IPS DF 6.9 (cell line): ENCODE data around the gene FABP1.

Experiments used
- DNase-seq: peaks from one replicate; pipeline ENCODE4 v3.0.0-alpha.2; 2013; ENCODE audit warnings: low read depth, low spot score
- H3K27ac ChIP-seq: one replicate; pipeline ENCODE4 v1.5.1; 2013; ENCODE audit warnings: low read length, control low read depth
- H3K27me3 ChIP-seq: 2 replicates; pipeline ENCODE4 v1.6.1; 2013; ENCODE audit warnings: mild to moderate bottlenecking, low read length; ENCODE audit not compliant: control insufficient read depth, insufficient read depth
- H3K36me3 ChIP-seq: 2 replicates; pipeline ENCODE4 v1.6.1; 2013; ENCODE audit warnings: low read length; ENCODE audit not compliant: control insufficient read depth, insufficient read depth
- H3K4me1 ChIP-seq: 2 replicates; pipeline ENCODE4 v1.6.1; 2013; ENCODE audit warnings: low read length; ENCODE audit not compliant: control insufficient read depth, insufficient read depth
- H3K4me3 ChIP-seq: 2 replicates; pipeline ENCODE4 v1.5.1; 2013; ENCODE audit warnings: mild to moderate bottlenecking, low read length
- H3K9me3 ChIP-seq: 2 replicates; pipeline ENCODE4 v1.6.1; 2013; ENCODE audit warnings: low read length, inconsistent platforms; ENCODE audit not compliant: control insufficient read depth, insufficient read depth
- WGBS: extraction: QIAGEN DNeasy Blood & Tissue Kit; methylation state at CpG from one replicate; pipeline ENCODE4 v1.1.7; 2013; ENCODE audit warnings: mixed read lengths, missing lambda C conversion rate; ENCODE audit not compliant: insufficient read length, insufficient coverage; 5-methylcytosine and 5-hydroxymethylcytosine counted together

FABP1 gene

GRCh38 chr2:88137833-88138232 lies 10.0 kb upstream of the FABP1 start:
- H3K4me1 ChIP-seq: no peaks in the 10 kb centered on the region
- H3K27ac ChIP-seq: no peak overlapping the region
- H3K36me3 ChIP-seq: no peaks in the 10 kb centered on the region
- no peaks in the 10 kb centered on the region for H3K9me3 ChIP-seq
- no peak for DNase-seq
- no peak overlapping the region for H3K4me3 ChIP-seq
- no peaks in the 10 kb centered on the region for H3K27me3 ChIP-seq
- no CpG with 5 or more reads among the region's 4 CpGs for WGBS

- no CpG with 5 or more reads among the region's 4 CpGs for WGBS
- no peak for DNase-seq
- Histone ChIP-seq H3K27me3 (no peaks in the 10 kb centered on the region), H3K4me3 (no peak overlapping the region), H3K4me1 (no peaks in the 10 kb centered on the region), H3K9me3 (no peaks in the 10 kb centered on the region), H3K27ac (no peak overlapping the region), H3K36me3 (no peaks in the 10 kb centered on the region)
Measured at GRCh38 chr2:88136817-88137216, 9.0 kb upstream of the FABP1 start.

GRCh38 chr2:88133875-88134274 lies 6.0 kb upstream of the FABP1 start:
- no peak for DNase-seq
- Histone ChIP-seq H3K4me3 (no peak overlapping the region), H3K27me3 (no peaks in the 10 kb centered on the region), H3K9me3 (no peaks in the 10 kb centered on the region), H3K4me1 (no peaks in the 10 kb centered on the region), H3K36me3 (no peaks in the 10 kb centered on the region), H3K27ac (no peak overlapping the region)
- WGBS: no CpG with 5 or more reads among the region's 3 CpGs

GRCh38 chr2:88131999-88132368 lies 4.1 kb upstream of the FABP1 start:
- no peaks in the 10 kb centered on the region for H3K4me1 ChIP-seq

GRCh38 chr2:88131201-88131998 lies 3.5 kb upstream of the FABP1 start:
- Histone ChIP-seq H3K27me3 (no peaks in the 10 kb centered on the region), H3K4me3 (no peak overlapping the region), H3K4me1 (no peaks in the 10 kb centered on the region; the same call in 1 of the 2 replicates), H3K36me3 (no peaks in the 10 kb centered on the region), H3K27ac (no peak overlapping the region), H3K9me3 (no peaks in the 10 kb centered on the region)
- no CpG with 5 or more reads among the region's 9 CpGs for WGBS
- DNase-seq: no peak

More at GRCh38 chr2:88131999-88132368, 4.1 kb upstream of the FABP1 start:
- no CpG with 5 or more reads among the region's 3 CpGs for WGBS
- Histone ChIP-seq H3K36me3 (no peaks in the 10 kb centered on the region), H3K27me3 (no peaks in the 10 kb centered on the region), H3K9me3 (no peaks in the 10 kb centered on the region), H3K27ac (no peak overlapping the region), H3K4me3 (no peak overlapping the region)
- no peak for DNase-seq

GRCh38 chr2:88129313-88129959 lies 1.6 kb upstream of the FABP1 start:
- no peaks in the 10 kb centered on the region for H3K36me3 ChIP-seq
- H3K4me3 ChIP-seq: no peak overlapping the region
- H3K9me3 ChIP-seq: no peaks in the 10 kb centered on the region
- no peaks in the 10 kb centered on the region; the same call in 1 of the 2 replicates for H3K4me1 ChIP-seq
- H3K27me3 ChIP-seq: no peaks in the 10 kb centered on the region
- no peak overlapping the region for H3K27ac ChIP-seq
- WGBS: no CpG with 5 or more reads among the region's 7 CpGs
- no peak for DNase-seq

GRCh38 chr2:88128654-88129312 lies 921 bp upstream of the FABP1 start:
- H3K4me1 ChIP-seq: no peaks in the 10 kb centered on the region; the same call in 1 of the 2 replicates
- DNase-seq: no peak
- H3K9me3 ChIP-seq: no peaks in the 10 kb centered on the region
- no peaks in the 10 kb centered on the region for H3K27me3 ChIP-seq
- no peaks in the 10 kb centered on the region for H3K36me3 ChIP-seq
- H3K27ac ChIP-seq: no peak overlapping the region
- H3K4me3 ChIP-seq: no peak overlapping the region
- WGBS: no CpG with 5 or more reads among the region's 7 CpGs

GRCh38 chr2:88127638-88127887 lies 299 bp downstream of the FABP1 start:
- DNase-seq: no peak
- H3K9me3 ChIP-seq: no peaks in the 10 kb centered on the region
- no peak overlapping the region for H3K27ac ChIP-seq
- H3K4me3 ChIP-seq: no peak overlapping the region
- H3K27me3 ChIP-seq: no peaks in the 10 kb centered on the region
- H3K4me1 ChIP-seq: no peaks in the 10 kb centered on the region; the same call in 1 of the 2 replicates
- WGBS: no CpG with 5 or more reads among the region's 1 CpG
- no peaks in the 10 kb centered on the region for H3K36me3 ChIP-seq

- H3K4me1 ChIP-seq: no peaks in the 10 kb centered on the region; the same call in 1 of the 2 replicates
- no peak for DNase-seq
- H3K36me3 ChIP-seq: no peaks in the 10 kb centered on the region
- no peaks in the 10 kb centered on the region for H3K27me3 ChIP-seq
- no peak overlapping the region for H3K27ac ChIP-seq
- H3K9me3 ChIP-seq: no peaks in the 10 kb centered on the region
- no peak overlapping the region for H3K4me3 ChIP-seq
- no CpG with 5 or more reads among the region's 3 CpGs for WGBS
Measured at GRCh38 chr2:88126772-88127637, 857 bp downstream of the FABP1 start.
